ACC112 (cell line): ENCODE measurements around the gene ALK.
A peak's percentile ranks its signal among the peaks of the same experiment; 100 is the strongest.

ENCODE experiments used
- H2AFZ ChIP-seq: fragments of 200-600 bp; sonication (generic); one replicate; pipeline ENCODE4 v1.6.0; 2017; ENCODE audit warnings: antibody characterized with exemption, low read length; ENCODE audit not compliant: unreplicated experiment
- H3K27ac ChIP-seq: fragments of 200-600 bp; sonication (generic); 2 replicates; pipeline ENCODE4 v1.5.1; 2014; ENCODE audit warnings: low read depth, mild to moderate bottlenecking, antibody characterized with exemption, low read length, moderate library complexity
- H3K27me3 ChIP-seq: fragments of 200-600 bp; sonication (generic); 2 replicates; pipeline ENCODE4 v1.6.1; 2014; ENCODE audit warnings: mild to moderate bottlenecking, antibody characterized with exemption, low read length, moderate library complexity, mixed read lengths; ENCODE audit not compliant: insufficient read depth
- H3K36me3 ChIP-seq: fragments of 200-600 bp; sonication (generic); 2 replicates; pipeline ENCODE4 v1.6.1; 2016; ENCODE audit warnings: mild to moderate bottlenecking, antibody characterized with exemption, low read length, moderate library complexity, mixed read lengths; ENCODE audit not compliant: insufficient read depth
- H3K4me1 ChIP-seq: fragments of 200-600 bp; sonication (generic); one replicate; pipeline ENCODE4 v1.6.1; 2016; ENCODE audit warnings: low read length, mixed read lengths; ENCODE audit not compliant: insufficient read depth, unreplicated experiment, control insufficient read depth
- H3K4me3 ChIP-seq: fragments of 200-600 bp; sonication (generic); 2 replicates; pipeline ENCODE4 v1.5.1; 2014; ENCODE audit warnings: mild to moderate bottlenecking, low read depth, low read length
- H3K79me2 ChIP-seq: fragments of 200-600 bp; sonication (generic); one replicate; pipeline ENCODE4 v1.6.0; 2016; ENCODE audit warnings: low read length; ENCODE audit not compliant: control insufficient read depth, unreplicated experiment, insufficient read depth

Gene ALK

DNA sequence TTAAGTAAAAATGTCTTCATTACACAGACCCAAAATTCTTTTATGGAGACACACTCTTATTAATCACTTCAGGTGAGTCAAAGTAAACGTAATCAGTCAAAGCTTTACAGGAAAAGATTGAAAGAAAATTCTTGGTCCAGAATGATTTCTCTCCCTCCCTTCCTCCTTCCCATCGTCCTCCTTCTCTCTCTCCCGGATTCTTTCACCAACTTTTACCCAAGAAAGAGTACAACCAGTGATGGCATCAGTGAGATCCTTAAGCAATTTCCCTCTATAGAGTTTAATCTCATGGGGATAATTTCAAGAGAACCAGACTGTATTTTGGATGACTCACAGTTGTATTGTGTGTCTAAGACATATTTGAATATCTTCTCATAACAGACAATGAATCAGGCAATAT is 258.1 kb downstream of the ALK start:
- Histone ChIP-seq H3K4me1 (peaks cover 21% of the 10 kb centered on the region), H3K27me3 (no peaks in the 10 kb centered on the region), H3K79me2 (no peaks in the 10 kb centered on the region), H3K4me3 (peak overlapping the region; percentile 17; the same call in 1 of the 2 replicates), H3K36me3 (no peaks in the 10 kb centered on the region), H2AFZ (peak overlapping the region; percentile 26), H3K27ac (peak overlapping the region; percentile 90)

GRCh38 chr2:29662861-29663260 is 258.5 kb downstream of the ALK start:
- Histone ChIP-seq H2AFZ (peak overlapping the region; percentile 26), H3K36me3 (no peaks in the 10 kb centered on the region), H3K4me1 (peaks cover 21% of the 10 kb centered on the region), H3K4me3 (peak overlapping the region; percentile 17; the same call in 1 of the 2 replicates), H3K27ac (peak overlapping the region; percentile 90), H3K27me3 (no peaks in the 10 kb centered on the region), H3K79me2 (no peaks in the 10 kb centered on the region)

DNA sequence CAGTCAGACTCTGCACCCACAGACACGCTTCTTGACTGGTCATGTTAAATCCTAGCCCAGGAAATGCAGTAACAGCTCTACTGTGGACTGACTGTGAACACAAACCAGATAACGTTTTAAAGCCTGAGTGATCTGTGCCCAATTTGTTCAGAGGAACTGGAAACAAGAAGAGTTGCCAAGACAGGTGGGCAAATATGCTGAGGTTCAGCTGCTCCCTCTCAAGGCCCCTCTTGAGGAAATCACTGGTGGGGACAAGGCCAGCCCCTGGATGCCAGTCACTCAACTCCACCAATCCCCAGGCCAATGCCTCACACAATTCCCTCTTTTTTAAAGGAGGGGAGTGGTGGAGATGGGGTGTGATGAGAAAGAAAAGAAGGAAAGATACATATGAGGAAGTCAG is 261.2 kb downstream of the ALK start:
- H3K4me1 ChIP-seq = peaks cover 27% of the 10 kb centered on the region
- H3K79me2 ChIP-seq = no peaks in the 10 kb centered on the region
- H3K27me3 ChIP-seq = no peaks in the 10 kb centered on the region; the same call in 1 of the 2 replicates
- H3K4me3 ChIP-seq = no peak overlapping the region
- no peak overlapping the region for H3K27ac ChIP-seq
- H2AFZ ChIP-seq = no peak overlapping the region
- H3K36me3 ChIP-seq = no peaks in the 10 kb centered on the region

- H3K36me3 ChIP-seq = no peaks in the 10 kb centered on the region
- H3K27me3 ChIP-seq = no peaks in the 10 kb centered on the region; the same call in 1 of the 2 replicates
- no peak overlapping the region for H3K27ac ChIP-seq
- H3K4me3 ChIP-seq = no peak overlapping the region
- no peak overlapping the region for H2AFZ ChIP-seq
- peaks cover 25% of the 10 kb centered on the region for H3K4me1 ChIP-seq
- H3K79me2 ChIP-seq = no peaks in the 10 kb centered on the region
Measured at GRCh38 chr2:29659178-29659577, 262.2 kb downstream of the ALK start.

- H3K27ac ChIP-seq = no peak overlapping the region
- H2AFZ ChIP-seq = no peak overlapping the region
- H3K27me3 ChIP-seq = peaks cover 3% of the 10 kb centered on the region; the same call in 1 of the 2 replicates
- peaks cover 12% of the 10 kb centered on the region for H3K4me1 ChIP-seq
- H3K79me2 ChIP-seq = no peaks in the 10 kb centered on the region
- no peak overlapping the region for H3K4me3 ChIP-seq
- no peaks in the 10 kb centered on the region for H3K36me3 ChIP-seq
Measured at GRCh38 chr2:29657674-29658073, 263.7 kb downstream of the ALK start.

GRCh38 chr2:29655391-29656086 is 265.8 kb downstream of the ALK start:
- no peaks in the 10 kb centered on the region for H3K36me3 ChIP-seq
- no peak overlapping the region for H3K4me3 ChIP-seq
- H3K27ac ChIP-seq = no peak overlapping the region
- no peaks in the 10 kb centered on the region for H3K79me2 ChIP-seq
- no peak overlapping the region for H2AFZ ChIP-seq
- H3K4me1 ChIP-seq = peaks cover 6% of the 10 kb centered on the region
- peaks cover 8% of the 10 kb centered on the region; the same call in 1 of the 2 replicates for H3K27me3 ChIP-seq

DNA sequence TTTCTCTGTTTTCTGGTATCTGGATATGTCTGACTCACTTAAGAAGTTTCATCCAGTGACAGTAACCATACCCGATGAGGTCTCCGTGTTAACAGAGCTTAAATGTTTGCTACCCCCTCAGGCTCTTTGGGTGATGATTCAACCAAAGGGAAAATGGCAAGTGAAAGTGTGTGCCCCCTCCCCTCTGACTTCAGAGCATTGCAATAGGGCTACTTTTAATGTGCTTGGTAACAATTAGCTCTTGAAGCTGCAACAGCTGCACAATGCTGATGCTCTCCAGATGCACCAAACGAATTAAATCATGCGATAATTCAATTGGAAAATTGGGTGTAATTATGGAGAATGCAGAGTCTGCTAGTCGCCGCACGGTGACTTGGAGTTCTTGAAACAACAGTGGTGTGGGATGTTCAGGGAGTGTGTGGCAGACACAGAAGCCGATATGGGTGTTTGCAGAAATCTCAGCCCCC is 270.7 kb downstream of the ALK start:
- peaks cover 3% of the 10 kb centered on the region for H3K4me1 ChIP-seq
- H3K36me3 ChIP-seq = no peaks in the 10 kb centered on the region
- H3K4me3 ChIP-seq = no peak overlapping the region
- no peak overlapping the region for H2AFZ ChIP-seq
- 0 out of 2 replicates have a peak, but pooled peaks cover 15% of the 10 kb centered on the region for H3K27me3 ChIP-seq
- H3K27ac ChIP-seq = no peak overlapping the region
- no peaks in the 10 kb centered on the region for H3K79me2 ChIP-seq

- Histone ChIP-seq H3K27ac (no peak overlapping the region), H3K36me3 (no peaks in the 10 kb centered on the region), H3K4me3 (no peak overlapping the region), H3K27me3 (peaks cover 12% of the 10 kb centered on the region; the same call in 1 of the 2 replicates), H2AFZ (no peak overlapping the region), H3K4me1 (no peaks in the 10 kb centered on the region), H3K79me2 (no peaks in the 10 kb centered on the region)
Measured at GRCh38 chr2:29644949-29645348, 276.4 kb downstream of the ALK start.

GRCh38 chr2:29643196-29643595 is 278.2 kb downstream of the ALK start:
- no peak overlapping the region for H2AFZ ChIP-seq
- no peak overlapping the region for H3K4me3 ChIP-seq

DNA sequence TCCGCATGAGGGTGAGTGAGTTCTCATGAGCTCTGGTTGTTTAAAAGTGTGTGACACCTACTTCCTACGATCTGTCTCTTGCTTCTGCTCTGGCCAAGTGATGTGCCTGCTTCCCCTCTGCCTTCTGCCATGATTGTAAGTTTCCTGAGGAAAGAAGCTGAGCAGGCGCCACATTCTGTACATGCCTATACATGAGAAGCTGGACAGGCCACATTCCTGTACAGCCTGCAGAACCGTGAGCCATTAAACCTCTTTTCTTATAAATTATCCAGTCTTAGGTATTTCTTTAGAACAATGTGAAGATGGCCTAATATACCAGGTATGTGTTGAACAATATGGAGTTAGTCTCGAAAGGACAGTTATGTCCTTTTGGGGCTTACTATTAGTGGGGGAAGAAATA is 281.0 kb downstream of the ALK start:
- Histone ChIP-seq H3K4me1 (no peaks in the 10 kb centered on the region), H3K79me2 (no peaks in the 10 kb centered on the region), H3K36me3 (no peaks in the 10 kb centered on the region), H3K4me3 (no peak overlapping the region), H3K27ac (no peak overlapping the region), H3K27me3 (peaks cover 5% of the 10 kb centered on the region; the same call in 1 of the 2 replicates), H2AFZ (no peak overlapping the region)

More at GRCh38 chr2:29643196-29643595, 278.2 kb downstream of the ALK start:
- Histone ChIP-seq H3K27me3 (peaks cover 5% of the 10 kb centered on the region; the same call in 1 of the 2 replicates), H3K27ac (no peak overlapping the region), H3K36me3 (no peaks in the 10 kb centered on the region), H3K79me2 (no peaks in the 10 kb centered on the region), H3K4me1 (no peaks in the 10 kb centered on the region)

GRCh38 chr2:29638641-29639040 is 282.7 kb downstream of the ALK start:
- Histone ChIP-seq H3K79me2 (no peaks in the 10 kb centered on the region), H3K36me3 (no peaks in the 10 kb centered on the region), H3K4me1 (no peaks in the 10 kb centered on the region), H3K4me3 (no peak overlapping the region), H3K27ac (no peak overlapping the region), H2AFZ (no peak overlapping the region), H3K27me3 (peaks cover 5% of the 10 kb centered on the region; the same call in 1 of the 2 replicates)
